Naive B cell (primary cell): Measurements from ENCODE around the gene PRKCE. TPM values are rescaled to one million over a fixed set of nuclear protein-coding genes. Genes with fewer than 3 reads are reported as not detected.

Experiments used
- ATAC-seq, 2 donors: fragments of 150-1000 bp; cut with Tn5 transposase; 2 replicates each; pipeline ENCODE4 v1.10.0; 2021; ENCODE audit warnings: low read depth in 2 of 2, mild to moderate bottlenecking in 2 of 2, moderate library complexity in 2 of 2
- DNase-seq: peaks from one replicate; pipeline ENCODE4 v3.0.0; 2022
- H3K27ac Mint-ChIP-seq, 6 donors: one replicate each; pipeline ENCODE4 v1.8.0; 2020 to 2022; ENCODE audit warnings: mild to moderate bottlenecking in 6 of 6, mixed read lengths in 6 of 6, moderate library complexity in 5 of 6, inconsistent platforms in 2 of 6
- H3K27me3 Mint-ChIP-seq, 3 donors: one replicate each; pipeline ENCODE4 v1.8.0; 2021 to 2022; ENCODE audit warnings: mixed read lengths in 3 of 3, mild to moderate bottlenecking in 1 of 3
- H3K36me3 Mint-ChIP-seq, 2 donors: one replicate each; pipeline ENCODE4 v1.8.0; 2020 to 2022; ENCODE audit warnings: mixed read lengths in 2 of 2, inconsistent platforms in 1 of 2, mild to moderate bottlenecking in 1 of 2
- H3K4me1 Mint-ChIP-seq, 3 donors: one replicate each; pipeline ENCODE4 v1.8.0; 2020 to 2022; ENCODE audit warnings: mixed read lengths in 3 of 3, inconsistent platforms in 1 of 3, mild to moderate bottlenecking in 1 of 3, moderate library complexity in 1 of 3
- H3K4me3 Mint-ChIP-seq, 8 donors: one replicate each; pipeline ENCODE4 v1.8.0; 2020 to 2022; ENCODE audit warnings: mild to moderate bottlenecking in 8 of 8, mixed read lengths in 8 of 8, moderate library complexity in 8 of 8, inconsistent platforms in 2 of 8
- H3K9me3 Mint-ChIP-seq, 7 donors: one replicate each; pipeline ENCODE4 v1.8.0; 2020 to 2022; ENCODE audit warnings: mixed read lengths in 7 of 7, mild to moderate bottlenecking in 5 of 7, inconsistent platforms in 2 of 7, moderate library complexity in 1 of 7
- polyA plus RNA-seq, 6 donors: library from polyadenylated mRNA; unstranded; fragments of 300-500 nt; fragmentation: Illumina TruSeq; gene quantifications; one replicate each; pipeline ENCODE4 v1.2.3, GENCODE V29; 2021; ENCODE audit warnings: low read depth in 6 of 6

The PRKCE gene
- polyA plus RNA-seq, 6 donors from 2014 or later = 14.8 to 33.3 (median 23.2) TPM

DNA sequence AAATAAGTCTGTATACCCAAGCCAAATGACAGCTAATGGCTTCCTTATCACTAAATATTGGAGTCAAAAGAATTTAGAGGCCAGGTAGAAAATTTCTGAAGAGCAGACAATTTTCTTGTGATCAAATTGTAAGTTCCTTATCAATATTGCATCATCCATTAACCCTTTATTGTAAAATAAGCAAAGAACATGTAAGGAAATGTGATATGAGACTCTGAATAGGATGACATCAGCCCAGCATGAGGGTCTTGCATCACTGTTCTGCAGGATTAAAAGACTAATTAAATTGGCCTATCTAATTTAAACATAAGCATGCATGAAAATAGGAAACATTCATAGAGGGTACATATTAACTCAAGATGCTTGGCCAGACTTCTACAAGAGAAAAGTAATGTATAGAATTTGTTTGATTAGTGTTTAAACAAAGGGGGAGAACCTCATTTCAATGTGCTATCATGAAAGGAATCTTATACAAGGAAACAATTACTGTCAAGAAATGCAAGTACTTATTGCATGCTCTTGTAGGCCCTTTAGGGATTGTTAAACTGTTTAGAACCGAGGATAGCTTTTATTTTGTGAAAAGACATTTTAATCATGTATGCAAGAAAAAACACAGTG, 302.9 kb downstream of the PRKCE start:
- DNase-seq = no peak
- Mint-ChIP-seq H3K27me3 (no peaks in the 10 kb centered on the region), H3K36me3 (no peaks in the 10 kb centered on the region), H3K4me3 (no peak overlapping the region), H3K9me3 (no peaks in the 10 kb centered on the region), H3K4me1 (peaks cover 24 to 48% (median 42%) of the 10 kb centered on the region in 3 donors), H3K27ac (no peak overlapping the region)
- no peak for ATAC-seq

DNA sequence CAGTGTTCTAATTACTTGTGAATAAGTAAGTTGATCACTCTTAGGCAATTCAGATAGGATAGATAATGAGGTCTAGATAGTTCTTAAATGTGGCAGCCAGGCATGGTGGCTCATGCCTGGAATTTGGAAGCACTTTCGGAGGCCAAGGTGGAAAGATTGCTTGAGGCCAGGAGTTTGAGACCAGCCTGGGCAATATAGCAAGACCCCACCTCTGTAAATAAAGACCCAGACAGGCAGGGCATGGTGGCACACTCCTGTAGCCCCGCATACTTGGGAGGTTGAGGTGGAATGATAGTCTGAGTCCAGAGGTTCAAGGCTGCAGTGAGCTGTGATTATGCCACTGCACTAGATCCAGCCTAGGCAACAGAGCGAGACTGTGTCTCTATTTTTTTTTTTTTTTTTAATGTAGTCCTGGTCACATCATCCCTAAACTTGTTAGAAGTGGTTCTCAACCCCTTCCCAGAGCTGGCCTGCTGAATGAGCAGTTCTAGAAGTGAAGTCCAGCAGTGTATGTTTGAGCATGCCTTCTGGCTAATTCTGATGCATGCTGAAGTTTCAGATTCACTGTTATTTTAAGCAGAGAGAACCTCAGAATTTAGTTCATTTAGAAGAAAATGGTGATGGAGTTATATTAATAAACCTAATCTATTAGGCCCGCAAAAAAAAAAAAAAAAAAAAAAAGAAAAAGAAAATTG, 306.2 kb downstream of the PRKCE start:
- no peak for ATAC-seq
- no peaks in the 10 kb centered on the region for H3K36me3 Mint-ChIP-seq
- peak overlapping the region in 1 of 8 donors; percentile 25 for H3K4me3 Mint-ChIP-seq
- peak overlapping the region in 2 of 6 donors; percentile 19 to 50 for H3K27ac Mint-ChIP-seq
- DNase-seq = no peak
- no peaks in the 10 kb centered on the region for H3K27me3 Mint-ChIP-seq
- peaks cover 36 to 59% (median 56%) of the 10 kb centered on the region in 3 donors for H3K4me1 Mint-ChIP-seq
- H3K9me3 Mint-ChIP-seq = no peaks in the 10 kb centered on the region

DNA sequence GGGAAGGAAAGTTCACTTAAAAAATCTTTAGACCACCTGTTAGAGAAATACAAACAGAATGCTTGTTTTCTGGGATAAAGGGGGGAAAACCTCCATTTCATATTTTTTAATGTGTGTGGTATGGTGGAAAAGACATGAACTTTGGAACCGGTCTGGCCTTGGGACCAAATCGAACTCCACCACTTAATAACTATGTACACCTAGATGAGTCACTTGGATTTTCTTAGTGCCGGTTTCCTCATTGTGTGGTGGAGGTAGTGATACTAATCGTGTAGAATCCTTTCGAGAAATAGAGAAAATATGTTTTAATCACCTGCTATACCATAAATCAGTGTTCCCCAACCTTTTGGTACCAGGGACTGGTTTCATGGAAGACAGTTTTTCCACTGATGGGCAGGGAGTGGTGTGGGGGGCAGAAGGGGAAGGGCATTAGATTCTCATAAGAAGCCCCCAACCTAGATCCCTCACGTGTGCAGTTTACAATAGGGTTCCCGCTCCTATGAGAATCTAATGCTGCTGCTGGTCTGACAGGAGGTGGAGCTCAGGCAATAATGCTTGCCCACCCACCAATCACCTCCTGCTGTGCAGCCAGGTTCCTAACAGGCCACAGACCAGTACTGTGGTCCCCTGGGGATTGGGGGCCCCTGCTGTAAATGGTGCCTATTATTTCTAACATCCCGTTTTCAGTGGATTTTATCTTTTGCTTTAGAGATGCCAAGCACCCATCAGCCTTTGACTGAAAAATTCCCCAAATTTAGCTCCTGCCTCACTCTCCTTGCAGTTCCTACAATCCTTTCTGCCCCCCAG, 308.8 kb downstream of the PRKCE start:
- H3K4me1 Mint-ChIP-seq = peaks cover 45 to 77% (median 72%) of the 10 kb centered on the region in 3 donors
- no peak for DNase-seq

DNA sequence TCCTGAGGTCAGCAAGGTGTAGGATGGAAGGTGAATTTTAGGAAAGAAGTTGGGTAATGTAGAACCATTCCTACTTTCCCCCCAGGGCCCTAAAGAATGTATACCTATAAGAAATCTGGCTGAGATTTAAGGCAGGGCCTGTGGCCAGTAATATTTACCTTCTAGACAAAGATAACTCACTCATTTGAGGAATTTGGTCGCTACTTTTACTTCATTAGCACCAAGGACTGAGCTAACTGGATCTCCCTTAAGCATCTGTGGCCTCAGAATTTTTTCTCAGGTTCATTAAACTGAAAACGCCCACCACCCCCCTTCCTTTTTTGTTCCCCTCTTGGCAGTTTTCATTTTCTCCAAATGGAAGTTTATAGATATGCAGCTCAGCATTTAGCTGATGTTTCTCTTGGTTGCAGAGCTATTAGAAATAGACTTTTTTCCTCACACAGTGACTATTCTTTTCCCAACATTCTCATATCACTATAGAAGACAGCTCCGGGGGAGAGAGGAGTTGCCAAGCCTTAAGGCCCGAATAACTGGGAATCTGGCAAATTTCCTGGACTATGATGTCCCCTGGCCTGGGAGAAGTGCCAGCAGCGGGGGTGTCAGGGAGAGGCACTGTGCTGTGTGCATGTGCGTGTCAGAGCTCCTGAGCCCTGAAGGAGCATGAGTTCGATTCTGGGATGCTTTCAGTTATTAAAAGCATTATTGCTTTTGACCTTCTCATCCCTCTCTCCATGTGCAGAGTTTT, 310.9 kb downstream of the PRKCE start:
- no peak for DNase-seq
- peaks cover 52 to 88% (median 84%) of the 10 kb centered on the region in 3 donors for H3K4me1 Mint-ChIP-seq
- ATAC-seq = no peak

More for the DNA sequence above, 308.8 kb downstream of the PRKCE start:
- ATAC-seq = no peak
- Mint-ChIP-seq H3K27ac (peak overlapping the region in 3 of 6 donors; percentile 24 to 88 (median 77)), H3K4me3 (peak overlapping the region in 1 of 8 donors; percentile 4), H3K36me3 (no peaks in the 10 kb centered on the region), H3K27me3 (no peaks in the 10 kb centered on the region), H3K9me3 (no peaks in the 10 kb centered on the region)

DNA sequence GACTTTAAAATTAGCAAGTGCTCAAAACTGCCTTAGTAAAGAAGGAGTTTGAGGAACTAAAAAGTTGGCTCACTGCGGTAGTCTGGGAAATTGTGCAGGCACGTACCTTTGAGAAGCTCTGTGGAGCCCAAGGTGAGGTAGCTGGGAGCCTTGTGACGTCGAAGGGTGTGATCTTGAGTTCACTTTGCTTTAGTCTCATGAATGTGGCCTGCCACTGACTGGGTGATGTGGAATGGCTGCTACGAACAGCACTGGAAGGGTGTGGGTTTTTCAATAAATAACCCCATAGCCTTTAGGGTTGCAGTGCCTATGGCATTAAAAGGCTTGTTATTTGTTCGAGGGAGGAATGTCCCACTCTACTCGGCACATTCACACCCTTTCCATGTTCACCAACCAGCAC, 312.3 kb downstream of the PRKCE start:
- Mint-ChIP-seq H3K9me3 (no peaks in the 10 kb centered on the region), H3K27me3 (no peaks in the 10 kb centered on the region), H3K4me1 (peaks cover 57 to 91% (median 85%) of the 10 kb centered on the region in 3 donors), H3K27ac (peak overlapping the region in 2 of 6 donors; percentile 29 to 83), H3K4me3 (no peak overlapping the region), H3K36me3 (no peaks in the 10 kb centered on the region)
- DNase-seq (no peak), ATAC-seq (no peak)

More for the DNA sequence above, 310.9 kb downstream of the PRKCE start:
- Mint-ChIP-seq H3K27me3 (no peaks in the 10 kb centered on the region), H3K27ac (peak overlapping the region in 2 of 6 donors; percentile 54 to 76), H3K36me3 (no peaks in the 10 kb centered on the region), H3K4me3 (no peak overlapping the region), H3K9me3 (no peaks in the 10 kb centered on the region)

DNA sequence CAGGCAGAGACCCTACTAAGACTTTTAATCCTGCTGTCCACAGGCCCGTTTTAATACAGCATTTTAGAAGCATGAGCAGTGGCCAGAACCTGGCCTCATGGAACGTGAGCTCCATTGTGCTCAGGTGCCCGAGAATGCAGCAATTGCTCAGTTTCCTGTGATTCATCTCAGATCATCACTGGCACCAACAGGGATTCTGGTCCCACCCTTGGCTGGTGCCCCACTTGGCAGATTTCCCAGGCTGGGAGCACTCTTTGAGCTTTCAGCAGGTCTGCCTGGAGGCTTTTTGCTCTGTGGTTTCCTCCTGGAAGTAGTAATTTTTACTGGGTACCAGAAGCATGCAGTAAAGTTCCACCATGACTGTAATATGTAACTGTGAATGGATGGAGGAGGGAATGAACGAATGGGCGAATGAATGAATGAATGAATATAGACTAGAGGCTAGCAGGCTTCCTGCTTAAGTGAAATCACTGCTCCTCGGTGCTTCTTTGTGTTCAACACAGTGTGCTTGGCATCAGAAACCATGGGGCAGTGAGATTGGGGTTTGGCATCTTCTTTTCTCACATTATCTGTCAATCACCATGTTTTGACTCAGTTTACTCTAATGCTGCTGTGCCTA, 312.9 kb downstream of the PRKCE start:
- no peaks in the 10 kb centered on the region for H3K36me3 Mint-ChIP-seq
- H3K27me3 Mint-ChIP-seq = no peaks in the 10 kb centered on the region
- H3K27ac Mint-ChIP-seq = peak overlapping the region in 3 of 6 donors; percentile 20 to 42 (median 33)
- no peak for DNase-seq
- no peak for ATAC-seq
- no peaks in the 10 kb centered on the region for H3K9me3 Mint-ChIP-seq
- peak overlapping the region in 5 of 8 donors; percentile 7 to 58 (median 46) for H3K4me3 Mint-ChIP-seq
- peaks cover 56 to 91% (median 83%) of the 10 kb centered on the region in 3 donors for H3K4me1 Mint-ChIP-seq

DNA sequence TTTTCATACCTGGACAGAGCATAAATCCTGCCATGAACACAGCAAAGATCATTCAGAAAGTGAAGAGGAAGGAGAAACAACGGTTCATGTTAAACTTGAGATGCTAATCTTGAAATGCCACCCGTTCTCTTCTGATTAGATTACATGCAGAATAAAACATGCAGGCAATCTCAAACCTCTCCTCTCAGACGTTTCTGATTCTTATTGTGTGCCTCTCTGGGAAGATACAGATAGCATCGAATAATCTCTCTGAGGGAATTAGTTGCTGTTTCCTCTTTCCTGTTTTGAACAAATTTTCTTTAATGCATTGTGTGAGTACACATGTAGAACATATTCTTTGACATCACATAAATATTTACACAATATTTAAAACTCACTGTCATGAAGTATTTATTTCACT, 313.4 kb downstream of the PRKCE start:
- DNase-seq (no peak), ATAC-seq (no peak)
- H3K27ac Mint-ChIP-seq = peak overlapping the region in 3 of 6 donors; percentile 20 to 42 (median 33)
- peak overlapping the region in 2 of 8 donors; percentile 26 to 54 for H3K4me3 Mint-ChIP-seq
- no peaks in the 10 kb centered on the region for H3K27me3 Mint-ChIP-seq
- H3K36me3 Mint-ChIP-seq = no peaks in the 10 kb centered on the region
- H3K4me1 Mint-ChIP-seq = peaks cover 54 to 91% (median 80%) of the 10 kb centered on the region in 3 donors
- no peaks in the 10 kb centered on the region for H3K9me3 Mint-ChIP-seq

DNA sequence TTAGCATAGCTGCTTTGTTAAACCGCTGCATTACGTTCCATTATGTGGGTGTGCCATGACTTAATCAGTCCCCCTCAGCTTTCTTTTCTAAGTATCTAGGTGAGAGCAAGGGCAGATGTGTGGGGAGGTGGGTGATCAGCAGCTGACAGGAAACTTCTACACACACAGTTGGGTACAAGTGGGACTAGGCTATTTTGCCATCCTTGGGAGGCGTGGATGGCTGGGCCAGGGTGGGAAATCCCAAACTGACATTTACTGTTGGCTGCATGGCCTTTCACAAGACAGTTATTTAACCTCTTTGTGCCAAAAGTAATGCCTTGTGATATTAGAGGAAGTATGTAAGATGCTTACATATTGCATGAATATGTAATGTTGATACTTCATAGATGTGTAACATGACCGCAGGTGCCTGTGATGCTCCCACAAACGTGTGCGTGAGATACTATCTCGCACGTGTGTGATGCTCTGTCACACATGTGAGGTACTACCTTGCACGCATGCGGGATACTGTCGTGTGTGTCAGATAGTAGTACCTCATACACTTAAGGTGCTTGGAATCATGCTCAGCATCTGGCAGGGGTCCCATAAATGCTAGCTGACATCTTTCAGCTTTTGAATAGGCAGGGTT, 314.5 kb downstream of the PRKCE start:
- H3K4me3 Mint-ChIP-seq = no peak overlapping the region
- H3K27me3 Mint-ChIP-seq = no peaks in the 10 kb centered on the region
- H3K4me1 Mint-ChIP-seq = peaks cover 45 to 82% (median 70%) of the 10 kb centered on the region in 3 donors
- no peak for DNase-seq
- no peaks in the 10 kb centered on the region for H3K9me3 Mint-ChIP-seq
- no peaks in the 10 kb centered on the region for H3K36me3 Mint-ChIP-seq
- H3K27ac Mint-ChIP-seq = peak overlapping the region in 2 of 6 donors; percentile 9 to 24
- peak; percentile 43 to 60 for ATAC-seq

DNA sequence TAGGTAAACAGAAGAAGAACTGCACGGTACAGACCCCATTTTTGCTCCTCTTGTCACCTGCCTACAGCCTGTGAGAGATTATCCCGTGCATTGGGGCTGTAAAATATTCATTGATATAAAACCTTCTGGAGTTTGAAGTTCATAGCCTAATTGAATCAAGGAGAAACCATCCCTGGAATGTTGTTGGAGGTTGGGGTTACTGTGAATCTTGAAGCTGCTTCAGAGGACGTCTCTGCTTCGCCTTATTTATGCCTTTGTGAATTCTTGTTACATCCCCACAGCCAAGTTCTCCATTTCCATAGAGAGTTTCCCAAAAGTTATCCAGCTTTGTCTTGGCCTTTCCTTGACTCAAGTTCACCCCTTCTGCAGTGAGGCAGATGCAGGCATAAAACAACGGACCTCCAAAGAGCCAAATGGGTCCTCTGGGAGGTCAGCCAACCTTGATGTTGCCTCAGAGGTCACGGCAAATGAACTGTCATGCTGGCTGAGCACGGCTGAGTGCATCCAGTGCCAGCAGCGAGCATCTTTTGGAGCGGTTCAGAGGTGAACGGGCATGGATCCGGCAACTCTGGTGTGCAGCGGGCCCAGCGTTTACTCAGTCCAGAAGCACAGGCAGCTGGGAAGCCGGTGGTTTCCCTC, 317.6 kb downstream of the PRKCE start:
- Mint-ChIP-seq H3K9me3 (no peaks in the 10 kb centered on the region), H3K4me3 (no peak overlapping the region), H3K27me3 (no peaks in the 10 kb centered on the region), H3K36me3 (no peaks in the 10 kb centered on the region), H3K4me1 (peaks cover 35 to 71% (median 44%) of the 10 kb centered on the region in 3 donors), H3K27ac (peak overlapping the region in 3 of 6 donors; percentile 28 to 64 (median 36))
- DNase-seq = no peak
- no peak for ATAC-seq

DNA sequence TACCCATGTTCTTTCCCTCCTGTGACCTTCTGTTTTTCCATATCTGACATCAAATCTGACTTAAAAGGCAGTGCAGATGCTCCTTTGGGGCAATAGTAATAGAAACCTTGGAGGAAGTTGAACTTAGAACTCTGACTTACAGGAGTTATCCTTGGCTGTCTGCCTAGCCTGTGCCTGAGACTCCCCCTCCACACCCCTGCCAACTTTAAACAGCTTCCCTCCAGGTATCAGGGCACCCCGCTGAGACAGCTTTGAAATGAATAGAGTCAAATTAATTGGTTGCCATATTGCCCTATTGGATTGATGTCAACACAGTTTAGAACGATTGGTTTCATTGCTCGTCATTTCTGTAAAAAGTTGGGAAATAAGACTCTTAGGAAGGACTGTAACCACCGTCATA, 322.0 kb downstream of the PRKCE start:
- DNase-seq (no peak), ATAC-seq (no peak)
- H3K9me3 Mint-ChIP-seq = no peaks in the 10 kb centered on the region
- H3K4me1 Mint-ChIP-seq = peaks cover 15 to 49% (median 27%) of the 10 kb centered on the region in 3 donors
- peaks cover 0 to 5% of the 10 kb centered on the region in 2 donors for H3K36me3 Mint-ChIP-seq
- no peaks in the 10 kb centered on the region for H3K27me3 Mint-ChIP-seq
- peak overlapping the region in 1 of 6 donors; percentile 76 for H3K27ac Mint-ChIP-seq
- H3K4me3 Mint-ChIP-seq = no peak overlapping the region

DNA sequence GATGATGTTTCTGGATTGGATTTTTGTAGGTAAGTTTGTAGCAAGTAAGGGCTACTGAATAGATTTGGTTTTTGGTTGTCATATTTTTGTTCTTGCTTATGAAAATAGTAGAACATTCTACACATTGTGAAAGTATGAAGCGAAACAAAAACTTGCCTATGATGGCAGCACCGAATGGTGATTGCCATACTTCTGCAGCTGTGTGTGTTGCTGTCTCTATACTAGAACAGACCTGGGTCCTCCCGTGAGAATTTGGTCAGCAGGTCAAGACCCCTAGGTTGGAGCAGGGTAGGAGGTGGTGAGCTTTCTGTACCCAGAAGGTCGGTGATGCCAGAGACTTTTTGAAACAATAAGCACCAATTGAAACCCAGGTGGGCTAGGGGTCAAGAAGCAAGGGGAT, 322.6 kb downstream of the PRKCE start:
- Mint-ChIP-seq H3K36me3 (peaks cover 0 to 5% of the 10 kb centered on the region in 2 donors), H3K4me3 (no peak overlapping the region), H3K9me3 (no peaks in the 10 kb centered on the region), H3K27ac (peak overlapping the region in 1 of 6 donors; percentile 41), H3K27me3 (no peaks in the 10 kb centered on the region), H3K4me1 (peaks cover 15 to 43% (median 21%) of the 10 kb centered on the region in 3 donors)
- DNase-seq (no peak), ATAC-seq (peak in 1 of 2 donors; percentile 20)
